ENCODE data around the gene SHISA7.

The SHISA7 gene

DNA sequence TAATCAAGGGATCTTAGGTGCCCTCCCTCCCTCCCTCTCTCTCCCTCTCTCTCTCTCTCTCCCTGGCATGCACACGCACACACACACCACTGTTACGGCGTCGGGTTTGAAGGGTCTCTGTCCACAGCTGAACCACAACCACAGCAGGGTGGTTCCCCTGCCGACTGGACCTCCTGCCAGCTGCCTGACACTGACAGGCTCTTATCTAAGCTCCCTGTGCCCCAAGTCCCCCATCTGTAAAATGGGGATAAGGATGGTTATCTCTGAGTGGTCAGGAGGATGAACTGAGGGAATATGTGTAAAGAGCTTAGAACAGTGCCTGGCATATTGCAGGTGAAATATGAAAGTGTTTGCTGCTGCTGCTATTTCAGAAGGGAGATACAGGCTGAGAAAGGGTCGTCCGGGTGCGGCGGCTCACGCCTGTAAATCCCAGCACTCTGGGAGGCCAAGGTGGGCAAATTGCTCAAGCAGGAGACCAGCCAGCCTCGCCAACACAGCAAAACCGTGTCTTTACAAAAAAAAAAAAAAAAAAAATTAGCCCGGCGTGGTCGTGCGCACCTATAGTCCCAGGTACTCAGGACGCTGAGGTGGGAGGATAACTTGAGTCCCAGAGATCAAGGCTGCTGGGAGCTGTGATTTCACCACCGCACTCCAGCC lies 852 bp upstream of the SHISA7 start:
- H3K4me3 ChIP-seq (ENCODE audit: insufficient read depth, low read depth, low read length, poor library complexity, severe bottlenecking) = no peak overlapping the region
- no peaks in the 10 kb centered on the region for H3K36me3 ChIP-seq (ENCODE audit: control insufficient read depth, insufficient read depth, low read length)
- peaks cover 20% of the 10 kb centered on the region for H3K4me1 ChIP-seq (ENCODE audit: control insufficient read depth, insufficient read depth, low read length, poor library complexity, severe bottlenecking)
- no peak overlapping the region for H3K27ac ChIP-seq (ENCODE audit: insufficient read depth, low read length, poor library complexity, severe bottlenecking)
- no peak for DNase-seq
- no peaks in the 10 kb centered on the region for H3K9me3 ChIP-seq (ENCODE audit: control insufficient read depth, low read length)
- H3K27me3 ChIP-seq (replicated peaks; ENCODE audit: control insufficient read depth, insufficient read depth, low read length, poor library complexity, severe bottlenecking) = peaks cover 43% of the 10 kb centered on the region

DNA sequence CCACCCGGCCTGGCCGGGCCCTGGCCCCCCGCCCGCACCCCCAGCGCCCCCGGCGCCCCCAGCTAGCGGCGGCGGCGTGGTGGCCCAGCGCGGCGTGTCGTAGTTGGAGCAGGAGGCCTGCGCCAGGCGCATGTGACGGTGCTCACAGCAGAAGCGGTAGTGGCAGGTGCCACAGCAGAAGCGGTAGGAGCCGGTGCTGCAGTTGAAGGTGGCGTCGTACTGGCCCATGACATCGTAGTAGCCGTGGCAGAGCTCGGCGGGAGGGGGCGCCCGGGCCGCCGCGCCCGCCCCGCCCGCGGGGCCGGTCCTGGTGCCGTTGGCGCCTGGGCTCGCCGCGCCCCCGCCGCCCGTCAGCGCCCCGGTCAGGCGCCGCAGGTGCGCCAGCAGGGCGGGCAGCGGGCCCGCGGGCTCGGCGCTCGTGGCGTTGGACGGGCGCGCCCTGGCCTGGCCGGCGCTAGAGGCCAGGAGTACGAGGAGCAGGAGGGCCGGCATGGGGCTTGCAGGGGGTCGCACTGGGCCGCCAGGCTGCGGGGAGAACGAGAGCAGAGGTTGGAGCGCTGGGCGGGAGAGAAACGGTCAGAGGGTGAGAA lies 633 bp downstream of the SHISA7 start:
- Histone ChIP-seq H3K9me3 (ENCODE audit: control insufficient read depth, low read length) (no peaks in the 10 kb centered on the region), H3K27me3 (replicated peaks; ENCODE audit: control insufficient read depth, insufficient read depth, low read length, poor library complexity, severe bottlenecking) (peaks cover 56% of the 10 kb centered on the region), H3K4me3 (ENCODE audit: insufficient read depth, low read depth, low read length, poor library complexity, severe bottlenecking) (no peak overlapping the region)

DNA sequence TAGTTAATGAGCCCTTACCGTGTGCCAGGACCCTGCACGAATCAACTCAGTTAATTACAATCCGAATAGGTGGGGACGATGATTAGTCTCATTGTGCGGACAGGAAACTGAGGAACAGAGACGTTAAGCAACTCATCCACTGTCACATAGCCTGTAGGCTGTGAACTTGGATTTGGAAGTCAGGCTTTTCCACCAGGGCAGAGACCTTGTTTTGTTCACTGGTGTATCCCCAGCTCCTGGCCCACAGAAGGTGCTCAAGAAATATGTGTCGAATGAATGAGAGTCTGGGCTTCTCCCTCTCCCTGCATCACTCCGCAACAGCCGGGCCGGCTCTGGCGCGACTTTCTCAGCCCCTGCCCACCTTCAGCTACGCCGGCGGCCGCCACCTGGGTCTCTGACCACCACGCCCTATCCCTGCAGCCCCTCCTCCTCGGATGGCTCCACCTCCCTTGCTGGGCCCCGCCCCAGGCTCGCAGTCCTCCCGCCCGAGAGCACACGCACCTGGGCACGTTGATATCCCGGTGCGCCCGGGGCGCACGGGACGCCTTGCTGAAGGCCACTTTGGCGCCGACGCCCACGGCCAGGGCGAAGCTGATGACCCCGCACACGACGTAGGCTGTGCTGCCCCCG lies 1.3 kb downstream of the SHISA7 start:
- Histone ChIP-seq H3K9me3 (ENCODE audit: control insufficient read depth, low read length) (no peaks in the 10 kb centered on the region), H3K4me3 (ENCODE audit: insufficient read depth, low read depth, low read length, poor library complexity, severe bottlenecking) (no peak overlapping the region), H3K4me1 (ENCODE audit: control insufficient read depth, insufficient read depth, low read length, poor library complexity, severe bottlenecking) (peaks cover 20% of the 10 kb centered on the region), H3K36me3 (ENCODE audit: control insufficient read depth, insufficient read depth, low read length) (no peaks in the 10 kb centered on the region), H3K27me3 (replicated peaks; ENCODE audit: control insufficient read depth, insufficient read depth, low read length, poor library complexity, severe bottlenecking) (peaks cover 58% of the 10 kb centered on the region), H3K27ac (ENCODE audit: insufficient read depth, low read length, poor library complexity, severe bottlenecking) (no peak overlapping the region)
- DNase-seq = no peak

More for the DNA sequence above, 633 bp downstream of the SHISA7 start:
- no peak for DNase-seq
- H3K36me3 ChIP-seq (ENCODE audit: control insufficient read depth, insufficient read depth, low read length) = no peaks in the 10 kb centered on the region
- H3K27ac ChIP-seq (ENCODE audit: insufficient read depth, low read length, poor library complexity, severe bottlenecking) = no peak overlapping the region
- peaks cover 20% of the 10 kb centered on the region for H3K4me1 ChIP-seq (ENCODE audit: control insufficient read depth, insufficient read depth, low read length, poor library complexity, severe bottlenecking)

DNA sequence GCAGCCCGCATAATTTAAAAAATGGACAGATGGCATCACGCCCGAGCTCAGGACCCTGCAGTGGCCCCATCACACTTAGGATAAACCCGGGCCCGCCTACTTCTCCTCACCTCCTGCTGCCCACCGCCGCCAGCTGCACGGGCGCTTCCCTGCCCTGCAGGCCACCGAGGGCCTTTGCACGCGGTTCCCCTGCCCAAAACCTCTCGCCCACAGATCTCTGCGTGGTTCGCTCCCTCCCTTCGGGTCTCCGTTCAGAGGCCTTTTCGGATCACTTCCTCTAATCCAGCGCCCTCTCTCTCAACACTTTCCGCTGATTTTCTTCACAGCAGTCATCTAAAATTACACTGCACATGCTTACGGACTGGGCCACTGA lies 1.8 kb downstream of the SHISA7 start:
- Histone ChIP-seq H3K27ac (ENCODE audit: insufficient read depth, low read length, poor library complexity, severe bottlenecking) (no peak overlapping the region), H3K27me3 (replicated peaks; ENCODE audit: control insufficient read depth, insufficient read depth, low read length, poor library complexity, severe bottlenecking) (peaks cover 61% of the 10 kb centered on the region), H3K4me3 (ENCODE audit: insufficient read depth, low read depth, low read length, poor library complexity, severe bottlenecking) (no peak overlapping the region), H3K36me3 (ENCODE audit: control insufficient read depth, insufficient read depth, low read length) (no peaks in the 10 kb centered on the region), H3K4me1 (ENCODE audit: control insufficient read depth, insufficient read depth, low read length, poor library complexity, severe bottlenecking) (peaks cover 20% of the 10 kb centered on the region), H3K9me3 (ENCODE audit: control insufficient read depth, low read length) (no peaks in the 10 kb centered on the region)
- no peak for DNase-seq

DNA sequence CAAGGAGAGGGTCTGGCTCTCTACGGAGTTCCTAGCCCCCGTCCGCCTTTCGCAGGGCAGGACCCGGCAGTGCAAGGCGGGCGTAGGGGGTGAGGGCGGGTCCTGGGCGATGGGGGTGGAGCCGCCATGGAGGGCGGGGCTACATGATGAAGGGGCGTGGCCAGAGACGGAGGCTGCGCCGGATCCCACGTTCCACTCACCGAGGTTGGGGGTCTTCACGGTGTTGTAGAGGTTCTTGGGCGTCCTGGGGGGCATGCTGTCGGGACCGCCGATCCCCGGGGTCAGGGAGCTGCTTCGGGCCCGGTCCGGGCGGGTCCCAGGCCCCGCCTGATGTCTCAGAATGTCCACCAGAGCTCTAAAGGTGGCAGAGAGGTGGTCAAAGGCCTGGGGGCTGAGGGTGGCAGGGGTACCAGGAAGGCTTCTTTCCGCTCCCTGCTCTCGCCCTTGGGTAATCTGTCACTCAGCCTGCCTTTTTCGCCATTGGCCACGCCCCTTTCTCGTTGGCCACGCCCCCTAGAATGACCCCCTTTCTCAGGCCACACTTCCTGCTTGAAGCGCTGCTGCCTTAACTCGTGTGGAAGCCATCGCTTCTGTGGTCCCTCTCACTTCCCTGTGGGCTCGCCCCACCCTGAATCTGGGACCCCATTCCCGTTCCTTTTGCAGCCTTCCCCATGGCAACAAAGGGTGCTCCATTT lies 2.5 kb downstream of the SHISA7 start:
- H3K27me3 ChIP-seq (replicated peaks; ENCODE audit: control insufficient read depth, insufficient read depth, low read length, poor library complexity, severe bottlenecking) = peaks cover 61% of the 10 kb centered on the region
- H3K4me3 ChIP-seq (ENCODE audit: insufficient read depth, low read depth, low read length, poor library complexity, severe bottlenecking) = no peak overlapping the region
- DNase-seq = no peak
- no peak overlapping the region for H3K27ac ChIP-seq (ENCODE audit: insufficient read depth, low read length, poor library complexity, severe bottlenecking)
- H3K9me3 ChIP-seq (ENCODE audit: control insufficient read depth, low read length) = no peaks in the 10 kb centered on the region
- H3K36me3 ChIP-seq (ENCODE audit: control insufficient read depth, insufficient read depth, low read length) = no peaks in the 10 kb centered on the region
- peaks cover 20% of the 10 kb centered on the region for H3K4me1 ChIP-seq (ENCODE audit: control insufficient read depth, insufficient read depth, low read length, poor library complexity, severe bottlenecking)

DNA sequence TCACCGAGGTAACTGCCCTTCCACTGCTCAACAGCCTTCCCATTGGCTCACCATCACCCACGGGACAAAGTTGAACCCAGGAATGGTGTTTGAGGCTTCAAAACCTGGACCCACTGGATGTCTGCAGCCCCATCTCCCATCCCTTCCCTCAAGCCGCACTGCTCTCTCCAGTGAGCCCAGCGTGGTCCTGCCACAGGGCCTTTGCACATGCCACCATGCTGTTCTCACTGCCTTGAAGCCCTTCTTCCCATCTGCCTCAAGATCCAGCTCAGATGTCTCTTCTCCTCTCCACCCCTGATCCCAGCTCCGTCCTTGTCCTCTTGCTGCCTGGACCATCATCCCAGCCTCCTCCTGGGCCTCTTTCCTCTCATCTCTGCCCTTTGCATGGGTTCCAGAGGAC lies 4.0 kb downstream of the SHISA7 start:
- Histone ChIP-seq H3K4me1 (ENCODE audit: control insufficient read depth, insufficient read depth, low read length, poor library complexity, severe bottlenecking) (peaks cover 20% of the 10 kb centered on the region), H3K27ac (ENCODE audit: insufficient read depth, low read length, poor library complexity, severe bottlenecking) (no peak overlapping the region), H3K9me3 (ENCODE audit: control insufficient read depth, low read length) (no peaks in the 10 kb centered on the region), H3K4me3 (ENCODE audit: insufficient read depth, low read depth, low read length, poor library complexity, severe bottlenecking) (no peak overlapping the region), H3K27me3 (replicated peaks; ENCODE audit: control insufficient read depth, insufficient read depth, low read length, poor library complexity, severe bottlenecking) (peaks cover 58% of the 10 kb centered on the region), H3K36me3 (ENCODE audit: control insufficient read depth, insufficient read depth, low read length) (no peaks in the 10 kb centered on the region)
- DNase-seq = no peak

DNA sequence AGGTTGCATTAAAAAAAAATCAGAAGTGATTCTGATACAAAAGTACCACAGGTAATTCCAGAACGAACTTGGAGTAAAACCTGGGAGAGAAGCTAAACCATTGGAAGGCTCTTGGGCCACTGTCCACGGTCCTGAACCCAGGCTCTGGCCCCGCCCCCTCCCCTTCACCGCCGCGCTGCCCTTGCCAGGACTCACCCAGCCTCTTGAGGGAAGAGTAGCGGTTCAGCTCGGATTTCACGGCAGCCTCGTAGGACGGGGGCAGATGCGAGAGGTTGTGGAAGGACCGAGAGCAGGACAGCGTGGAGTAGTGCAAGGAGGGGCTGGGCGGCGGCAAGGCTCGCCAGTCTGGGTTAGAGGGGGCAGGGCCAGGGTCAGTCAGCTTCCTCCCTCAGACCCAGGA lies 5.7 kb downstream of the SHISA7 start:
- no peak overlapping the region for H3K4me3 ChIP-seq (ENCODE audit: insufficient read depth, low read depth, low read length, poor library complexity, severe bottlenecking)
- H3K9me3 ChIP-seq (ENCODE audit: control insufficient read depth, low read length) = no peaks in the 10 kb centered on the region
- H3K27ac ChIP-seq (ENCODE audit: insufficient read depth, low read length, poor library complexity, severe bottlenecking) = no peak overlapping the region
- DNase-seq = no peak
- no peaks in the 10 kb centered on the region for H3K36me3 ChIP-seq (ENCODE audit: control insufficient read depth, insufficient read depth, low read length)
- peaks cover 58% of the 10 kb centered on the region for H3K27me3 ChIP-seq (replicated peaks; ENCODE audit: control insufficient read depth, insufficient read depth, low read length, poor library complexity, severe bottlenecking)
- peaks cover 20% of the 10 kb centered on the region for H3K4me1 ChIP-seq (ENCODE audit: control insufficient read depth, insufficient read depth, low read length, poor library complexity, severe bottlenecking)

DNA sequence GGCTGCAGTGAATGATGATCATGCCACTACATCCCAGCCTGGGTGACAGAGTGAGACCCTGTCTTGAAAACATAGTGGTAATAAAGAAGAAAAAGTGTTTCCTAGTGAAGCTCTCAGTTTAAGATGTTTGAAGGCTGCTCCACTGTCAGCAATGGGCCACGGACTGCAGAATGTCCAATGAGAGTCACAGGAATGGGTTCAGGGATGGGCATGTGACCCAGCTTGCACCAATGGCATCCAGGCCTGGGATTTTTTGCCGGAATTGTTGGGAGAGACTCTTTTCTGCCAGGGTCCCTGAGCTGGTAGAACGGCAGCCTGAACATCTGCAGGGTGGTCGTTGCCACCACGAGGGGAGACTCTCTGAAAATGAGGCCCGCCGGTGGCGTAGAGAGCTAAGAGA lies 6.3 kb downstream of the SHISA7 start:
- peaks cover 55% of the 10 kb centered on the region for H3K27me3 ChIP-seq (replicated peaks; ENCODE audit: control insufficient read depth, insufficient read depth, low read length, poor library complexity, severe bottlenecking)
- no peaks in the 10 kb centered on the region for H3K36me3 ChIP-seq (ENCODE audit: control insufficient read depth, insufficient read depth, low read length)
- no peak overlapping the region for H3K4me3 ChIP-seq (ENCODE audit: insufficient read depth, low read depth, low read length, poor library complexity, severe bottlenecking)

DNA sequence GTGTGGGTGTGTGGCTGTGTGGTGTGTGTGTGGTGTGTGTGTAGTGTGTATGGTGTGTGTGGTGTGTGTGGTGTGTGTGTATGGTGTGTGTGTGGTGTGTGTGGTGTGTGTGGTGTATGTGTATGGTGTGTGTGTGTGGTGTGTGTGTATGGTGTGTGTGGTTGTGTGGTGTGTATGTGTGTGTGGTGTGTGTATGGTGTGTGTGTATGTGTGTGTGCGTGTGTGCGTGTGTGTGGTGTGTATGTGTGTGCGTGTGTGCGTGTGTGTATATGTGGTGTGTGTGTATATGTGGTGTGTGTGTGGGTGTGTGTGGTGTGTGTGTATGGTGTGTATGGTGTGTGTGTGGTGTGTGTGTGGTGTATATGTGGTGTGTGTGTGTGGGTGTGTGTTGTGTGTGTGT lies 8.1 kb downstream of the SHISA7 start:
- Histone ChIP-seq H3K36me3 (ENCODE audit: control insufficient read depth, insufficient read depth, low read length) (no peaks in the 10 kb centered on the region), H3K4me1 (ENCODE audit: control insufficient read depth, insufficient read depth, low read length, poor library complexity, severe bottlenecking) (no peaks in the 10 kb centered on the region), H3K9me3 (ENCODE audit: control insufficient read depth, low read length) (no peaks in the 10 kb centered on the region), H3K27ac (ENCODE audit: insufficient read depth, low read length, poor library complexity, severe bottlenecking) (no peak overlapping the region), H3K27me3 (replicated peaks; ENCODE audit: control insufficient read depth, insufficient read depth, low read length, poor library complexity, severe bottlenecking) (peaks cover 37% of the 10 kb centered on the region), H3K4me3 (ENCODE audit: insufficient read depth, low read depth, low read length, poor library complexity, severe bottlenecking) (no peak overlapping the region)
- DNase-seq = no peak

More for the DNA sequence above, 6.3 kb downstream of the SHISA7 start:
- H3K4me1 ChIP-seq (ENCODE audit: control insufficient read depth, insufficient read depth, low read length, poor library complexity, severe bottlenecking) = peaks cover 17% of the 10 kb centered on the region
- DNase-seq = no peak
- no peaks in the 10 kb centered on the region for H3K9me3 ChIP-seq (ENCODE audit: control insufficient read depth, low read length)
- no peak overlapping the region for H3K27ac ChIP-seq (ENCODE audit: insufficient read depth, low read length, poor library complexity, severe bottlenecking)
